A172 (cell line): Measurements from ENCODE around the gene CLOCK. TPM values are rescaled to one million over a fixed set of nuclear protein-coding genes. Genes with fewer than 3 reads are reported as not detected.
"Not testable (repeated sequence)": the region's sequence is repeated elsewhere in the genome, so short reads cannot be mapped to it uniquely, and the experiment has no call there.

Source experiments
- DNase-seq: peaks from one replicate; pipeline ENCODE4 v3.0.0-alpha.2; 2015; ENCODE audit warnings: low spot score
- total RNA-seq: library from RNA; depleted of rRNA; stranded (reverse); fragments of >200 nt; shearing (Covaris generic); gene quantifications from 2 replicates; pipeline ENCODE4 v1.2.3, GENCODE V29; 2014; rRNA removed

The CLOCK gene, protein sequence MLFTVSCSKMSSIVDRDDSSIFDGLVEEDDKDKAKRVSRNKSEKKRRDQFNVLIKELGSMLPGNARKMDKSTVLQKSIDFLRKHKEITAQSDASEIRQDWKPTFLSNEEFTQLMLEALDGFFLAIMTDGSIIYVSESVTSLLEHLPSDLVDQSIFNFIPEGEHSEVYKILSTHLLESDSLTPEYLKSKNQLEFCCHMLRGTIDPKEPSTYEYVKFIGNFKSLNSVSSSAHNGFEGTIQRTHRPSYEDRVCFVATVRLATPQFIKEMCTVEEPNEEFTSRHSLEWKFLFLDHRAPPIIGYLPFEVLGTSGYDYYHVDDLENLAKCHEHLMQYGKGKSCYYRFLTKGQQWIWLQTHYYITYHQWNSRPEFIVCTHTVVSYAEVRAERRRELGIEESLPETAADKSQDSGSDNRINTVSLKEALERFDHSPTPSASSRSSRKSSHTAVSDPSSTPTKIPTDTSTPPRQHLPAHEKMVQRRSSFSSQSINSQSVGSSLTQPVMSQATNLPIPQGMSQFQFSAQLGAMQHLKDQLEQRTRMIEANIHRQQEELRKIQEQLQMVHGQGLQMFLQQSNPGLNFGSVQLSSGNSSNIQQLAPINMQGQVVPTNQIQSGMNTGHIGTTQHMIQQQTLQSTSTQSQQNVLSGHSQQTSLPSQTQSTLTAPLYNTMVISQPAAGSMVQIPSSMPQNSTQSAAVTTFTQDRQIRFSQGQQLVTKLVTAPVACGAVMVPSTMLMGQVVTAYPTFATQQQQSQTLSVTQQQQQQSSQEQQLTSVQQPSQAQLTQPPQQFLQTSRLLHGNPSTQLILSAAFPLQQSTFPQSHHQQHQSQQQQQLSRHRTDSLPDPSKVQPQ
- total RNA-seq = 33.8 and 35.1 TPM in 2 replicates

DNA sequence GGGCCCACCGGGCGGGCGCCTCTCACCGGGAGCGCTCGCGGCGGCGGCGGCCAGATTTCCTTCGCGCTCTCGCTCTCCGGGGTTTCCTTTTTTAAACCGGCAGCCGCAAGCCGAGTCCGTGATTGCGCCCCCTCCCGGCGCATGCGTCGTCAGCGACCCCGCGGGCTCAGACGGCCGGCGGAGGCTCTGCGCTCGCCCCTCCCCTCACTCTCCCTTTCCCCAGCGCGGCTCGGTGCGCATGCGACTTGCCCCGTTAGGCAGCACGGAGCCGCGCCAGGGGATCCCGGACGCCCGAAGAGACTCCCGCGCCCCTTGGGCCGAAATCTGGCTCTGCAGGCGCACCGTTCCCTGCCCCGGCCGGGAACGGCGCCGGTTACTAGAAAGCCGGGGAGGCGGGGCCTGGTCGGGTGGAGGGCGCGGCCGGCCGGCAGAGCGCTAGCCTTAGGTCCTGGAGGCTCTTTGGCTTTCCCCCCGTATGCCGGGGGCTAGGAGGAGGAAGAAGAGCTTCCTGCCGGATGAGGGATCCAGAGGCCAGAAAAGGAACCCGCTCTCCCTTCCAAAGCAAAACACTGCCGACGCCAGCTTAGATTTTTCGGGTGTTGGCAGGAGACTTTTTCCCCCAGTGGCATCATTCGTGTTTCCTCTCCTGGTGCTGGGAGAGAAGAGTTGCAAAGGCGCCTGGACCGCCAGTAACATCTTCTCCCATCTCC lies at the start of gene CLOCK:
Gene CLOCK, minus strand, starts transcription at position 154 of the 710 bp plus-strand sequence. CDS start 64,124 bp downstream, outside the sequence.
- DNase-seq = peak; percentile 64

DNA sequence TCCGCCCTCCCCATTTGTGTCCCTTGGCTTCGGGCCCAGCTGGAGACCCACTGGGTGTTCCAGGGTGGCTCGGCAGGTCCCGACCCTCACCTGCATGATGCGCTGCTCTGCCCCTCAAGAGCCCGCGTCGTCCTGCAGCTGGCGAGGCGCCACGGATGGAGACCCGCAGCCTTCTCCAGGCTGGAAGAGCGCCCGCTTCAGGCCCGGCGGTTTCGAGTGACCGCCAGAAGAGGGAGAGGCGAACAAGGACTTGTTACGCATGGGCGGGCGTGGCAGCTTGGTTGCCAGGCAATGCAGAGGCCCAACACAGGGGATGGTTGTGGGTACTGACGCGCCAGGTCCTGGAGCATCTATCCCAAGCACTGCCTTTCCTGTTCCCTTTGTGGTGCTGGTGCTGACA lies 45.3 kb upstream of the CLOCK start, which contains the start of gene PDCL2:
Gene PDCL2, minus strand, starts transcription at position 232 of the 400 bp plus-strand sequence. Its CDS starts 136 bp downstream, at position 96.
- no peak for DNase-seq

DNA sequence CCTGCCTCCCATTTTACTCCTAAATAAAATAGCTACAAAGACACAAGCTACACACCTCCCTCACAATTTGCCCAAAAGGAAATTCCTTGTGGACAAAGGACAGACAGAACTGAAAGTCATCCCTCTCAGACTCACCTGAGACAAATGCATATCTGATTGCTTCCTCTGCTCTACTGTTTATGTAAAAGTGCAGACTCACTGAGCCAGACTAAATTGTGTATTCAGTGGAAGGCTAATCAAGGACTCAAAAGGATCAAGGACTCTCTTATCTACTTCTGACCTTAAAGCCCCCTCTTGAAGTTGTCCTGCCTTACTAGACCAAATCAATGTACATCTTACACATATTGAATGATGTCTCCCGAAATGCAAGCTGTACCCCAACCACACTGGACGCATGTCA lies 41.5 kb upstream of the CLOCK start:
- DNase-seq = no peak

DNA sequence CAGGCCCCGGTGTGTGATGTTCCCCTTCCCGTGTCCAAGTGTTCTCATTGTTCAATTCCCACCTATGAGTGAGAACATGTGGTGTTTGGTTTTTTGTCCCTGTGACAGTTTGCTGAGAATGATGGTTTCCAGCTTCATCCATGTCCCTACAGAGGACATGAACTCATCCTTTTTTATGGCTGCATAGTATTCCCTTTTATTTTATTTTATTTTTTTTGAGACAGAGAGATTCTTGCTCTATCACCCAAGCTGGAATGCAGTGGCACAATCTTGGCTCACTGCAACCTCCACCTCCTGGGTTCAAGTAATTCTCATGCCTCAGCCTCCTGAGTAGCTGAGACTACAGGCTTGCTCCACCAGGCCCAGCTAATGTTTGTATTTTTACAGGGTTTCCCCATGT lies 36.1 kb upstream of the CLOCK start:
- DNase-seq = not testable (repeated sequence)

DNA sequence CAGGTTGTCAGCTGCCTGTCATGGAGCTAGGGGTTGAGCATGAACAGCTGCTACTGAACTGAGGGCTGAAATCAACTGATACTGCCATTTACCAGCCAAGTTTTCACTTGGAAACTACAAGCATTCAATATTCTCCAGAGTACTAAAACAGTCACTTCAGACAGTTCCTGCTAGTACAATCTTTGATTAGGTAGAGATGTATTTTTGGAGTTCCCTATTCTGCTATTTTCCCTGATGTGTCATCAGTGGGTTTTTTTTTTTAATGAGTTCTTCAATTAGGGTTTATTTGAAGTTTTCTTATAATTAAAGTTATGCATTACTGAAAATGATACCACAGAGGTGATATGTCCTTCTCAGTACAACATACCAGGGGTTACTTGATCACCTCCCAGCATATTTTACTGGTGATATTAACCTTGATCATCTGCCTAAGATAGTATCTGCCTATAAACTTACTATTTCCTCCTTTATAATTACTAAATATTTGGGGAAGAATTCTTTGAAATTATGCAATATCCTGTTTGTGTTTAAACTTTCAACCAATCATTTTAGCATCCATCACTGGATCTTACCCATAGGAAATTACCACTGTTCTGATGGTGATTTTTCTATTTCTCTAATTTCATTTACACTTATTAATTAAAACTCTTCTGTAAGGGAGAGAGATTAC lies 31.8 kb upstream of the CLOCK start:
- no peak for DNase-seq

DNA sequence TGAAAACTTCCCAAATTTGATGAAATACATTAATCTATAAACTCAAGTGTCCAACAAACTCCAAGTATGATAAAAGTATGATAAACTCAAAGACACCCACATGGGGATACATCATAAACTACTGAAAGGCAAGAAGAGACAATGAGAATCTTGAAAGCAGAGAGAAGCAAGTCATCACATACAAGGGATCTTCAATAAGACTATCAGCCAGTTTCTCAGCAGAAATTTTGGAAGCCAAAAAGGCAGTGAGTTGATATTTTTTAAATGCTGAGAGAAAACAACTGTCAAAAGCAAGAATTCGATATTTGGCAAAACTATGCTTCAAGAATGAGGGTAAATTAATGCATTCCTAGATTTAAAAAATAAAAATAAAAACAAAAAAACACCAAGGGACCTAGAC lies 28.8 kb upstream of the CLOCK start:
- DNase-seq = no peak

DNA sequence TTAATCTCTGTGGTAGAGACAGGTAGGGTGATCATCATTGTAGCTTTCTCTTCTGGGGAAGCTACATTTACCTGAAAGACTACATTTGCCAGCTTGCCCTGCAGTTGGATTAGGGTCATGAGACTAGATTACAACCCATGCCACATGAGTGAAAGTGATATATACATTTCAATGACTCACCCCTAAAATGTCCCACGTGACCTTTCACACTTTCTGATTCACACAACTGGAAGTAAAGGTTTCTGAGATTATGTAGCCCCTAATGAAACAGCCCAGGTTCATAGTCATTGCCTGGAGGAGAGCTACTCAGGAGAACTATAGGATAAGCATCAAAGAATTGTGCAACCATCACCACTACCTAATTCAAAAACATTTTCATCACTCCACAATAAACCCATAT lies 27.5 kb upstream of the CLOCK start:
- DNase-seq = no peak

DNA sequence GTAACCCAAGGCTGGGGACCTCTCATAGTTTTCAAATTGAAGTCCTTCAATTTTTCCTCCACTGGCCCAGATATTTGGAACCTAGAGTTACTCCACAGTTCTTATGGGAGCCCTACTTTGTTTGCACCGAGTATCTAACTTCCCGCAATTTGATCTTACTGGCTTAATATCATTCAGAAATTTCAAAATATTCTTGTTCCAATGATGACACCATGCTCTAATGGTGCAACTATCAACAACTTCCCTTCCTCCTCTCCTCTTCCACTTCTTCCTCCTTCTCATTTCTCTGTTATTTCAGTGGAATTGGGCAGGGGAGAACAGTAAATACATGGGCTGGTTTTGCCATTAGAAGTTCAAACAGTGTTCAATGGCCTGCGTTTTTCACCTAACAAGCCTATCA lies 25.1 kb upstream of the CLOCK start:
- no peak for DNase-seq

DNA sequence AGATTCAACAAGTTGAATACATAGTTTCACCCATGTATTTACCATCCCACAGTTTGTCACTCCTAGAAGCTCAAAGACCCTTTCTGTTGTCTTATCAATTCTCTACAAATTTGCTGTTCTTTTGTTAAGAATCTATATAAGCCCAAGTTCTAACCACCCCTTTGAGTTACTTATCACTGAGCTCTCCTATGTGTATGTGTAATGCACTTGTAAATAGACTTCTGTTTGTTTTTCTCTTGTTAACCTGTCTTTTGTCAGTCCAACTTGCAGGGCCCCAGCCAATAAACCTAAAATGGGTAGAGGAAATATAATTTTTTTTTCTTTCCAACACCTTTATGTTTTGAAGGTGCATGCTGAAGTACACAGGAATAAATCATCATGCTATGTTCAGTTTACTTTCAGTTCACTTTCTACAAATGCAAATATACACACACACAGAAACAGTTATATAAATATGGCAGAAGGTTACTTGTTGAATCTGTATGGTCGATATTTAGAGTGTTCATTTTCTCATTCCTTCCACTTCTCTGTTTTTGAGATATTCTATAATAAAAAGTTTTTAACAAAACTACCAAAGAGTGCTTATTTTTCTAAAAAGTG lies 22.3 kb upstream of the CLOCK start:
- no peak for DNase-seq

DNA sequence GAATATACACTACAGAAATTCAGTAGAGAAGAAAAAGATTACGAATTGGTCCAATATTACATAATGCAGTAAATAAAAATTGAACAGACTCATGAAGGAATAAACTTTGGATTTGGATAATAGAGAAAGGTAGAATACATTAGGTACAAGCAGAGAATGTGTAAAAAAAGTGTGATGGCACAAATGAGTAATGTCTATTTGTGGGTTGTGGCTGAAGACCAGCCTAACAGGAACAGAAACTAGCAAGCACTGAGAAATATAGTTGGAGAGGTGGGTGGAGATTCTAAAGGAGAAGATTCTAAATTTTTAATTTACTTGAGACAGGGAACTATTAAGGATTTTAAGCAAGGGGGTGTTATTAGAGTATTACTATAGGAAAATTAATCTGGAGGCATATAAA lies 15.2 kb upstream of the CLOCK start:
- DNase-seq = no peak

DNA sequence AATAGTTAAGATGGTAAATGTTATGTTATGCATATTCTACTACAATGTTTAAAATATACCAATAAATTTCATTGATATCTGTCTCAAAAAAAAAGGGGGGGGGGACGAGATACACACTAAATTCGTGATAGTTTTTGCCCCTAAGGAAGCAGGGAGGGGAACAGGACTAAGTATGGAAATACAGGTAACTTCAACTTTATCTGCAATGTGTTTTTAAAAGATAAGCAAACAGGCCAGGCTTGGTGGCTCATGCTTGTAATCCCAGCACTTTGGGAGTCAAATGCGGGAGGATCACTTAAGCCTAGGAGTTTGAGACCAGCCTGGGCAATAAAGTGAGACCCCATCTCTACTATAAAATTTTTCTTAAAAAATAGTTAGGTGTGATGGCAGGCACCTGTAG lies 13.4 kb upstream of the CLOCK start:
- no peak for DNase-seq

DNA sequence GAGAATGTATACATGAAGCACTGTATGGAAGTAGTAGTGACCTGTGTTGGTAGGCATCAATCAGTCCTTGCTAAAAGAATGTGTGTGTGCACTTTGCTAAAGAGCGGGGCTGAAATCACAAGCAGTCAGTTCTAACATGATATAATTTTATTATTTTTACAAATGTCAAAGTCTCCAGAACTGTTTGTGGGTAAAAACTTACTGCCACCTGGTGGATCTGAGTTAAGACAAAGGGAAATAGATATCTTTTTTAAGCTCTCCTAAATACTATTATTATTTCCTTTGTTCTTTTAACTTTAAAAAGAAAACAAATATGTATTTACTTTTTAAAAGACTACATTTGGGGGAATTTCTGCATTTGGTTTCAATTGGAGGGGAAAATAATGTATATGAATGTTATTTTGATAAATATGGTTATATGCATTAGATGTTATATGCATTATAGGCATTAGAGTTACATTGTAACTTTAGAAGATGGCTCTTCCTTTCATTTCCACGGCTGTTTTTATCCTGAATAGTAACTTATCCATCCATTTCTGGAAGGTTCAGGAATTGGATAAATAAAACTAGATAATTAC lies 7.8 kb upstream of the CLOCK start:
- peak; percentile 19 for DNase-seq

DNA sequence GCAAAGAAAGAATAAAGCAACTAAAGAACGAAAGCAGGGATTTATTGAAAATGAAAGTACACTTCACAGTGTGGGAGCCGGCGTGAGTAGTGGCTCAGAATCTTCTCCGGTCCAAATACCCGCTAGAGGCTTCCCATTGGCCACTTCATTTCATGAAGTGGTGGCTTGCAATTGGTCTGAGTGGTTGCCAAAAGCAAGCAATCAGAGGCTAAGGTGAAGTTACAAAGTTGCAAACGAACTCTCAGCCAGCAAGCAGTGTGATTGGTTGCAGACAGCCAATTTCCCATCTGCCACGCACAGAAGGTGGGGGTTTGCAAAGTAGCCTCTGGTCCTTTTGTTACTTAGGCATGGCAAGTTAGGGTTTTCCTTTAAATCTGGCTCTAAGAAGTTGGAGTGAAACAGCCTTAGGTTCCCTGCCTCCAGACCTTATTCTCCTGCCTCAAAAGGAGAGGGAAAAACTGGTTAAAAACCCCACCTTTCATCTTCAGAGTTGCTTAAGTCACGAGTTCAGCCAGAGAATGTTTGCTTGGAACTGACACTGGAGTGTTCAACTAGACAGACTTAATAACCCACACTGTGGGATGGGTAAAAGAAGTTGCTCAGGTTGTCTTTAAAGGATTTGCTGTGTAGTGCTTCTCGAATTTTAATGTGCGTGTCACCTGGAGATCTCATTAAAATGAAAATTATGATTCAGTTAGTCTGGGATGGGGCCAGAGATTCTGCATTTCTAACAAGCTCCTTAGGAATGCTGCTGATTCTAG lies 6.9 kb upstream of the CLOCK start:
- DNase-seq = peak; percentile 82

DNA sequence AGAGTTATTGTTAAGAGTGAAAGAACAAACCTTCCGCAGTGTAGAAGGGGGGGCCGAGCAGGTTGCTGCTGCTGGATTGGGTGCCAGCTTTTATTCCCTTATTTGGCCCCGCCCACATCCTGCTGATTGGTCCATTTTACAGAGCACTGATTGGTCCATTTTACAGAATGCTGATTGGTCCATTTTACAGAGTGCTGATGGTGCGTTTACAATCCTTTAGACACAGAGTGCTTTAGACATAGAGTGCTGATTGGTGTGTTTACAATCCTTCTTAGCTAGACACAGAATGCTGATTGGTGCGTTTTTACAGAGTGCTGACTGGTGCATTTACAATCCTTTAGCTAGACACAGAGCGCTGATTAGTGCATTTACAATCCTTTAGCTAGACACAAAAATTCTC lies 5.3 kb upstream of the CLOCK start:
- DNase-seq = not testable (repeated sequence)

DNA sequence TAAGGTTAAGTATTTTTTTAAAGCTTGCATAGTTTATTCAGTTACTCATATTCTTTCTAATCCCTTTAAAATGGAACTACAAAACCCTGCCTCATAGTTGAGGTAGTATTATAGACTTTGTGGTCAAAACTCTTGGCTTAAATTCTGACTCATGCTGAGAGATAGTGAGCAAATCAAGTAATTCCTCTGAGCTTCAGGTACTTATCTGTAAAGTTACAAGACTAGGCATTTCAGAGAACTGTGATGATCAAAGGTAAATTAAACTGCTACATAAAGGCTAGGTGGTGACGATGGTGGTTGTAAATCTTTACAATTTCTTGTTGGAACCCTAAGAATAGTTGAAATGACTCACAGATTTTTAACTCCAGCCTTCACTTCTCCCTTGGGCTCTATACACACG lies 3.2 kb upstream of the CLOCK start:
- peak; percentile 93 for DNase-seq

DNA sequence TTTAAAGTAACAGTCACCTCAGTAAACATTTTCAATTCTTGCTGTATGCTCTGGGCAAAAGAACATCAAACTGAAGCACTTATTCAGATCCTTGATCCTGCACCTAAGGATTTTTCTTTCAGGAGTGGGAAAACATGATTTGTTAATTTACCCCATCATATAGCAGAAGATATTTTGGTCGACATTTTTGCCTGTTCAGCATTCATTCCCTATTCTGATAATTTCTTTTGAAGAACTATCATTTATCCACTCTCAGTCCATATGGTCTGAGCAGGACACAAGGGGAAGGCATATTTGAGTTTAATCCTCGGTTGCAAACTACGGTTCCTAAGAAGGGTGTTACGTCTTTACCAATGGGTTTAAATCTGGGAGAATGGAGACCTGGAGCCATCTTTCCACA lies 1.2 kb upstream of the CLOCK start:
- no peak for DNase-seq

DNA sequence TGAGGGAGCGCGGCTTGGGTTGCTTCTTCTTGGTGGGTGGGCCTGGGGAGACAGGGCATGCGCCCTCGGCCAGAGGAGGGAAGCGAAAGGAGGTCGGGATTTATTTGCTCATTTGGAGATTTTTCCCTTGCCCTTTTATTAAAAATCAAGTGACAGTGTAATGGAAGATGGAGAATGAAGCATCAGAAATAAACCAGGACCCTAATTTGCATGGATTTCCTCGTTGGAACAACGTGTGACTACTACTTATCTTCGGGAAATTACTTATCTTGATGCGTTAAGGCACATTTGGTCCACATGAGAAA lies 709 bp upstream of the CLOCK start:
- DNase-seq = no peak

DNA sequence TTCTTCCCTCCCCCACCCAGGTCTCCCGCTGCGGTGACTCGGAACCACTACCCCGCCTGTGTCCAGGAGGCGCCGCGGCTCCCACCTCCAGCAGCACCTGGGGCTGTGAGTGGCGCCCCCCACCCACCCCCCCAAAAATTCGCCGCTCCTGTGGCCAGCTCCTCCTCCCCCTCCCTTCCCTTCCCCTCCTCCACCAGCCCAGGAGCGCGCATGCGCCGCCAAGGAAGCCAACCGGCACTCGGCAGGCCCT lies 278 bp downstream of the CLOCK start:
- no peak for DNase-seq

DNA sequence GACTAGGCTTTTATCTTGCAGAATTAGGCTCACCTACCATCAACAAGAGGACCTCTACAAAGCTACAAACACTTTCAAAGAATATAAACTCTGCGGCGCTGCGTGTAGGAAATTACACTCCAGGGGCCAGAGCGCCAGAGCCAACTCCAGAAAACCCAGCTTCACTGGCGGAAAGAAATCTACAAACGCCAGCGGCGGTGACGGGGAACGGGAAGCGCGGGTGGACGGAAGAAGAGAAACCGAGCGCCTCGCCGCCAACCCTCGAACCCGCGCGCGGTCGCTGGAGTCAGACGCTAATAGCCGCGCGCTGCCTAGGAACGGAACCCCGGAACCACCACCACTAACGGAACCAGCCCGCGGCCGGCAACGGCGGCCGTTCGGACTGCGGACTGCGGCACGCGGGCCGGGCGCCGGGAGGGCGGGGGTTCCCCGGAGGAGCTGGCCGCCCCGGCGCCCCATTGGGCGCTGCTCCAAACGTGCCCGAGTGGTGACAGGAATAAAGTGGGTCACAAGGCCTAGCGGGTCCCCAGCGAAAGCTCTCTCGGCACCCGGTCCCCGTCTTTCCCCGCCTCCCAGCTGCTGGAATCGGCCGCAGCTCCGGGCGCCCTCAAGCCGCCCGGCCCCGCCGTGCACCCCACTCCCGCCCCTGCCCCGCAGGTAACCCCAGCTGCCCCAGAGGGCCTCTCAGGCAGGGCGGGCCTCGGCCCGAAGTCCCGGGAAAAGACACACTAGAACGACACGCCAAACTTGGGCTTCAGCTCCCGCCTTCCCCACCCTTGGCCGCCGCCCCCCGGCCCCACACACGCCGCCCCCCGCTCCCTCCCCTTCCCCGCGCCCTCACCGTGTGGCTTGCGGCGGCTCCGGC lies 836 bp downstream of the CLOCK start:
- DNase-seq = peak; percentile 41

DNA sequence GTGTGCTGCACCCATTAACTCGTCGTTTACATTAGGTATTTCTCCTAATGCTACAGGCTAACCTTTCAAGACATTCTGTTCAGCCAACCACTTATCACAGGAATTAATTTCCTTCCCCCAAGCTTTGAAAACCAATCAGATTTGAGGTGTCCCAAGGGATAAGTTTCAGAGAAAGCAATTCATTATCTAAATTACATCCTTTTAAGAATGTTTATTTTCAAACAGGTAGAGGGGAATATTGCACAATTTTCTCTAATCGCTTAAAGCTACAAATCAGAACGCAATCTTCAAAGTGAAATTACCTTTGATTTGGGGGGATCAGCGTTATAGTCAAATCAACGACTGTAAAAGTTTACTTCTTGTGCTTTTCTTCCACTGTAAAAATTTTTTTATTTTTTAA lies 1.6 kb downstream of the CLOCK start:
- DNase-seq = peak; percentile 14
